HepG2 (cell line): ENCODE data around the gene KLF11. TPM values are rescaled to one million over a fixed set of nuclear protein-coding genes. Genes with fewer than 3 reads are reported as not detected.
A peak's percentile ranks its signal among the peaks of the same experiment; 100 is the strongest.

Experiments
- FOXK1 ChIP-seq: sonication (generic); formaldehyde crosslinking; IDR thresholded peaks from 2 replicates; pipeline ENCODE4 v1.4.0; 2020; ENCODE audit warnings: low read depth, missing genetic modification reagents, borderline replicate concordance
- GATAD2A ChIP-seq: IDR thresholded peaks from 2 replicates; pipeline ENCODE4 v1.6.1; 2016
- HDAC1 ChIP-seq: sonication (generic); formaldehyde crosslinking; IDR thresholded peaks from 2 replicates; pipeline ENCODE4 v1.5.1; 2020; ENCODE audit warnings: mild to moderate bottlenecking, missing genetic modification reagents
- JUND ChIP-seq: sonication (generic); formaldehyde crosslinking; IDR thresholded peaks from 2 replicates; pipeline ENCODE4 v1.8.0; 2022; ENCODE audit warnings: mild to moderate bottlenecking, missing genetic modification reagents
- MAFG ChIP-seq: sonication (generic); formaldehyde crosslinking; IDR thresholded peaks from 2 replicates; pipeline ENCODE4 v1.5.1; 2020; ENCODE audit warnings: mild to moderate bottlenecking, missing genetic modification reagents
- RBM39 ChIP-seq: fragments of 200-400 bp; formaldehyde crosslinking; IDR thresholded peaks from one replicate; pipeline ENCODE4 v1.6.1; 2018; ENCODE audit warnings: antibody characterized with exemption, mild to moderate bottlenecking, low read depth, low read length; ENCODE audit not compliant: poor library complexity, severe bottlenecking
- SALL1 ChIP-seq: sonication (generic); formaldehyde crosslinking; IDR thresholded peaks from 2 replicates; pipeline ENCODE4 v1.8.0; 2022; ENCODE audit warnings: mild to moderate bottlenecking, missing genetic modification reagents
- TBL1XR1 ChIP-seq: fragments of 150-350 bp; IDR thresholded peaks from 2 replicates; pipeline ENCODE4 v1.6.1; 2014; ENCODE audit warnings: borderline replicate concordance, low read length; ENCODE audit not compliant: partially characterized antibody
- TOE1 ChIP-seq: sonication (generic); formaldehyde crosslinking; IDR thresholded peaks from 2 replicates; pipeline ENCODE4 v1.4.0; 2020; ENCODE audit warnings: mild to moderate bottlenecking, missing genetic modification reagents
- ZFP36L1 ChIP-seq: sonication (generic); formaldehyde crosslinking; IDR thresholded peaks from 2 replicates; pipeline ENCODE4 v1.8.0; 2022; ENCODE audit warnings: mild to moderate bottlenecking, missing genetic modification reagents, moderate library complexity
- ZNF441 ChIP-seq: sonication (generic); formaldehyde crosslinking; IDR thresholded peaks from 2 replicates; pipeline ENCODE4 v1.7.0; 2021; ENCODE audit warnings: missing genetic modification reagents, borderline replicate concordance
- ZNF567 ChIP-seq: sonication (generic); formaldehyde crosslinking; IDR thresholded peaks from 2 replicates; pipeline ENCODE4 v1.8.1; 2023; ENCODE audit warnings: mild to moderate bottlenecking, missing genetic modification reagents, borderline replicate concordance
- polyA plus RNA-seq, 8 experiments: library from polyadenylated mRNA; depleted of rRNA in 3 of 8; stranded (reverse) in 7 of 8; unstranded in 1 of 8; fragments of >200 nt; fragmentation: Illumina TruSeq in 4 of 8; extraction: Trizol in 4 of 8; gene quantifications; 2 replicates each; pipeline versions ENCODE4 v1.2.1 to v1.2.3, GENCODE V29; 2011 to 2016; ENCODE audit warnings: low read depth in 4 of 8, missing spikeins in 1 of 8, mixed read lengths in 1 of 8; ENCODE audit not compliant: insufficient read depth in 1 of 8
- total RNA-seq, 5 experiments: library from RNA; depleted of rRNA; stranded (reverse); fragments of >200 nt; fragmentation: Illumina TruSeq; extraction: Trizol; gene quantifications; 2 replicates each; pipeline ENCODE4 v1.2.3, GENCODE V29; 2016; ENCODE audit warnings: low read depth in 1 of 5
- TF ChIP-seq, protein P1 (sequence below): sonication (generic); formaldehyde crosslinking; IDR thresholded peaks from 2 replicates; pipeline ENCODE4 v1.4.0; 2020; ENCODE audit warnings: missing genetic modification reagents
- TF ChIP-seq, protein P2 (sequence below): IDR thresholded peaks from 2 replicates; pipeline ENCODE4 v1.4.0; 2020; ENCODE audit warnings: mild to moderate bottlenecking, missing genetic modification reagents
- TF ChIP-seq, protein P3 (sequence below): sonication (generic); formaldehyde crosslinking; IDR thresholded peaks from 2 replicates; pipeline ENCODE4 v1.5.0; 2020; ENCODE audit warnings: mild to moderate bottlenecking, missing genetic modification reagents
- TF ChIP-seq, protein P4 (sequence below): sonication (generic); formaldehyde crosslinking; IDR thresholded peaks from 2 replicates; pipeline ENCODE4 v1.4.0; 2020; ENCODE audit warnings: missing genetic modification reagents, mild to moderate bottlenecking, borderline replicate concordance

The KLF11 gene
- total and polyA plus RNA-seq, 2 of the 13 experiments (the other 11 are each of a cell fraction or from before 2014, with no cell fraction given): 2.5 to 11.8 TPM

DNA sequence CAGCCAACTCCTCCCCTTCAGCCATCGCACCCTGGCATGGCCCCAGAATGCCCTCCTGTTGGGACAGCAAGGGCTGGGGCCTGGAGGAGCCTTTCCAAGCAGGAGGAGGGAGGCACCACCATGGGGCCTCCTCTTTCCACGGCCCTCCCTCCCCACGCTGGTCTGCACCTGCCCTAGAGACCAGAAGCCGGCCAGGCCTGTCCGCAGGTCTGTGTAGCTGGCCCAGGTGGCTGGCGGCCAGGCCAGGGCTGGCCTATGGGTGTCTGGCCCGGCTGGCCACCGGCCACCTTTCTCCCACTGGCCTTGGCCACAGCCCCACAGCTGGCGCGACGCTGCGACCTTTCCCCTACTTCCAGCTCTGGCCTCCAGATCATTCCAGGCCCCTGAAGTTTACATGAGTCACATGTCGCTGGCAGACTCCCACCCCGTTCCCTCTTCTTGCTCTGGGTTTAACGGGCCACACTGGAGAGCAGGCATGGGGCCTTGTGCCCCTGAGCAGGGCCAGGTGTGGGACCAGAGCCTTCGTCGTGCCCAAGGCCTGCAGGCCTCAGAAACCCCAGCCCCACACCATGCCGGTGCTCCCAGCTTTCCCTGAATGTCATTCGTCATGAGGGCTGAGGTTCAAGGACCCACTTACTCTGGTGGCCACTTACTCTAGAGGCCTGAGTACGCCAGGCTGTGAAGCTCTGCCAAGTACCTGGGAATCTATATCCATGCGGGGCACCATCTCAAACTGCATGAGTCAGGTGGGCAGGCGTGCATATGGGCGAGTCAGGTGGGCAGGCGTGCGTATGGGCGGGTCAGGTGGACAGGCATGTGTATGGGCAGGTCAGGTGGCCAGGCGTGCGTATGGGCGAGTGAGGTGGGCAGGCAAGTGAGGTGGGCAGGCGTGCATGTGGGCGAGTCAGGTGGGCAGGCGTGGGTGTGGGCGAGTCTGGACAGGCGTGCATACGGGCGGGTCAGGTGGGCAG, 33.3 kb upstream of the KLF11 start (continued):
- TF ChIP-seq, protein P1, sequence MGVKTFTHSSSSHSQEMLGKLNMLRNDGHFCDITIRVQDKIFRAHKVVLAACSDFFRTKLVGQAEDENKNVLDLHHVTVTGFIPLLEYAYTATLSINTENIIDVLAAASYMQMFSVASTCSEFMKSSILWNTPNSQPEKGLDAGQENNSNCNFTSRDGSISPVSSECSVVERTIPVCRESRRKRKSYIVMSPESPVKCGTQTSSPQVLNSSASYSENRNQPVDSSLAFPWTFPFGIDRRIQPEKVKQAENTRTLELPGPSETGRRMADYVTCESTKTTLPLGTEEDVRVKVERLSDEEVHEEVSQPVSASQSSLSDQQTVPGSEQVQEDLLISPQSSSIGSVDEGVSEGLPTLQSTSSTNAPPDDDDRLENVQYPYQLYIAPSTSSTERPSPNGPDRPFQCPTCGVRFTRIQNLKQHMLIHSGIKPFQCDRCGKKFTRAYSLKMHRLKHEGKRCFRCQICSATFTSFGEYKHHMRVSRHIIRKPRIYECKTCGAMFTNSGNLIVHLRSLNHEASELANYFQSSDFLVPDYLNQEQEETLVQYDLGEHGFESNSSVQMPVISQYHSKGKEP: no peak
- TF ChIP-seq SALL1 (CRISPR knock-in tag): peak; percentile 56; the same call in 1 of the 2 replicates
- TF ChIP-seq, protein P2, sequence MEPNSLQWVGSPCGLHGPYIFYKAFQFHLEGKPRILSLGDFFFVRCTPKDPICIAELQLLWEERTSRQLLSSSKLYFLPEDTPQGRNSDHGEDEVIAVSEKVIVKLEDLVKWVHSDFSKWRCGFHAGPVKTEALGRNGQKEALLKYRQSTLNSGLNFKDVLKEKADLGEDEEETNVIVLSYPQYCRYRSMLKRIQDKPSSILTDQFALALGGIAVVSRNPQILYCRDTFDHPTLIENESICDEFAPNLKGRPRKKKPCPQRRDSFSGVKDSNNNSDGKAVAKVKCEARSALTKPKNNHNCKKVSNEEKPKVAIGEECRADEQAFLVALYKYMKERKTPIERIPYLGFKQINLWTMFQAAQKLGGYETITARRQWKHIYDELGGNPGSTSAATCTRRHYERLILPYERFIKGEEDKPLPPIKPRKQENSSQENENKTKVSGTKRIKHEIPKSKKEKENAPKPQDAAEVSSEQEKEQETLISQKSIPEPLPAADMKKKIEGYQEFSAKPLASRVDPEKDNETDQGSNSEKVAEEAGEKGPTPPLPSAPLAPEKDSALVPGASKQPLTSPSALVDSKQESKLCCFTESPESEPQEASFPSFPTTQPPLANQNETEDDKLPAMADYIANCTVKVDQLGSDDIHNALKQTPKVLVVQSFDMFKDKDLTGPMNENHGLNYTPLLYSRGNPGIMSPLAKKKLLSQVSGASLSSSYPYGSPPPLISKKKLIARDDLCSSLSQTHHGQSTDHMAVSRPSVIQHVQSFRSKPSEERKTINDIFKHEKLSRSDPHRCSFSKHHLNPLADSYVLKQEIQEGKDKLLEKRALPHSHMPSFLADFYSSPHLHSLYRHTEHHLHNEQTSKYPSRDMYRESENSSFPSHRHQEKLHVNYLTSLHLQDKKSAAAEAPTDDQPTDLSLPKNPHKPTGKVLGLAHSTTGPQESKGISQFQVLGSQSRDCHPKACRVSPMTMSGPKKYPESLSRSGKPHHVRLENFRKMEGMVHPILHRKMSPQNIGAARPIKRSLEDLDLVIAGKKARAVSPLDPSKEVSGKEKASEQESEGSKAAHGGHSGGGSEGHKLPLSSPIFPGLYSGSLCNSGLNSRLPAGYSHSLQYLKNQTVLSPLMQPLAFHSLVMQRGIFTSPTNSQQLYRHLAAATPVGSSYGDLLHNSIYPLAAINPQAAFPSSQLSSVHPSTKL (CRISPR knock-in tag): peak; percentile 38; the same call in 1 of the 2 replicates
- TF ChIP-seq HDAC1 (CRISPR knock-in tag): 0 out of 2 replicates have a peak, but pooled peaks have one; percentile 14
- TF ChIP-seq, protein P3, sequence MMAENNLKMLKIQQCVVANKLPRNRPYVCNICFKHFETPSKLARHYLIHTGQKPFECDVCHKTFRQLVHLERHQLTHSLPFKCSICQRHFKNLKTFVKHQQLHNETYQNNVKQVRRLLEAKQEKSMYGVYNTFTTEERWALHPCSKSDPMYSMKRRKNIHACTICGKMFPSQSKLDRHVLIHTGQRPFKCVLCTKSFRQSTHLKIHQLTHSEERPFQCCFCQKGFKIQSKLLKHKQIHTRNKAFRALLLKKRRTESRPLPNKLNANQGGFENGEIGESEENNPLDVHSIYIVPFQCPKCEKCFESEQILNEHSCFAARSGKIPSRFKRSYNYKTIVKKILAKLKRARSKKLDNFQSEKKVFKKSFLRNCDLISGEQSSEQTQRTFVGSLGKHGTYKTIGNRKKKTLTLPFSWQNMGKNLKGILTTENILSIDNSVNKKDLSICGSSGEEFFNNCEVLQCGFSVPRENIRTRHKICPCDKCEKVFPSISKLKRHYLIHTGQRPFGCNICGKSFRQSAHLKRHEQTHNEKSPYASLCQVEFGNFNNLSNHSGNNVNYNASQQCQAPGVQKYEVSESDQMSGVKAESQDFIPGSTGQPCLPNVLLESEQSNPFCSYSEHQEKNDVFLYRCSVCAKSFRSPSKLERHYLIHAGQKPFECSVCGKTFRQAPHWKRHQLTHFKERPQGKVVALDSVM (CRISPR knock-in tag): 0 out of 2 replicates have a peak, but pooled peaks have one; percentile 24
- peak; percentile 32 for TF ChIP-seq TBL1XR1
- 0 out of 2 replicates have a peak, but pooled peaks have one; percentile 27 for TF ChIP-seq MAFG
- TF ChIP-seq, protein P4, sequence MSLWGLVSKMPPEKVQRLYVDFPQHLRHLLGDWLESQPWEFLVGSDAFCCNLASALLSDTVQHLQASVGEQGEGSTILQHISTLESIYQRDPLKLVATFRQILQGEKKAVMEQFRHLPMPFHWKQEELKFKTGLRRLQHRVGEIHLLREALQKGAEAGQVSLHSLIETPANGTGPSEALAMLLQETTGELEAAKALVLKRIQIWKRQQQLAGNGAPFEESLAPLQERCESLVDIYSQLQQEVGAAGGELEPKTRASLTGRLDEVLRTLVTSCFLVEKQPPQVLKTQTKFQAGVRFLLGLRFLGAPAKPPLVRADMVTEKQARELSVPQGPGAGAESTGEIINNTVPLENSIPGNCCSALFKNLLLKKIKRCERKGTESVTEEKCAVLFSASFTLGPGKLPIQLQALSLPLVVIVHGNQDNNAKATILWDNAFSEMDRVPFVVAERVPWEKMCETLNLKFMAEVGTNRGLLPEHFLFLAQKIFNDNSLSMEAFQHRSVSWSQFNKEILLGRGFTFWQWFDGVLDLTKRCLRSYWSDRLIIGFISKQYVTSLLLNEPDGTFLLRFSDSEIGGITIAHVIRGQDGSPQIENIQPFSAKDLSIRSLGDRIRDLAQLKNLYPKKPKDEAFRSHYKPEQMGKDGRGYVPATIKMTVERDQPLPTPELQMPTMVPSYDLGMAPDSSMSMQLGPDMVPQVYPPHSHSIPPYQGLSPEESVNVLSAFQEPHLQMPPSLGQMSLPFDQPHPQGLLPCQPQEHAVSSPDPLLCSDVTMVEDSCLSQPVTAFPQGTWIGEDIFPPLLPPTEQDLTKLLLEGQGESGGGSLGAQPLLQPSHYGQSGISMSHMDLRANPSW (CRISPR knock-in tag): no peak
- TF ChIP-seq ZNF441 (CRISPR knock-in tag): peak; percentile 46; the same call in 1 of the 2 replicates
- no peak for TF ChIP-seq TOE1
- TF ChIP-seq GATAD2A (CRISPR knock-in tag): peak; percentile 45; the same call in 1 of the 2 replicates
- TF ChIP-seq ZNF567 (CRISPR knock-in tag): no peak
- TF ChIP-seq RBM39: no peak
- TF ChIP-seq FOXK1 (CRISPR knock-in tag): peak; percentile 17; the same call in 1 of the 2 replicates
- no peak for TF ChIP-seq ZFP36L1 (CRISPR knock-in tag)
- TF ChIP-seq JUND (CRISPR knock-in tag): peak; percentile 23; the same call in 1 of the 2 replicates
